HG03045 (cell line): ENCODE results near the gene RERE.

Source experiments
- ATAC-seq: cut with Tn5 transposase; IDR thresholded peaks from one replicate; pipeline ENCODE4 v1.9.1; 2021; ENCODE audit warnings: mild to moderate bottlenecking, moderate library complexity; ENCODE audit not compliant: unreplicated experiment

The RERE gene

GRCh38 chr1:8374812-8375211 is 442.6 kb downstream of the RERE start:
- no peak for ATAC-seq

- ATAC-seq = no peak
These were observed 443.1 kb downstream of the RERE start for GRCh38 chr1:8374356-8374755.

DNA sequence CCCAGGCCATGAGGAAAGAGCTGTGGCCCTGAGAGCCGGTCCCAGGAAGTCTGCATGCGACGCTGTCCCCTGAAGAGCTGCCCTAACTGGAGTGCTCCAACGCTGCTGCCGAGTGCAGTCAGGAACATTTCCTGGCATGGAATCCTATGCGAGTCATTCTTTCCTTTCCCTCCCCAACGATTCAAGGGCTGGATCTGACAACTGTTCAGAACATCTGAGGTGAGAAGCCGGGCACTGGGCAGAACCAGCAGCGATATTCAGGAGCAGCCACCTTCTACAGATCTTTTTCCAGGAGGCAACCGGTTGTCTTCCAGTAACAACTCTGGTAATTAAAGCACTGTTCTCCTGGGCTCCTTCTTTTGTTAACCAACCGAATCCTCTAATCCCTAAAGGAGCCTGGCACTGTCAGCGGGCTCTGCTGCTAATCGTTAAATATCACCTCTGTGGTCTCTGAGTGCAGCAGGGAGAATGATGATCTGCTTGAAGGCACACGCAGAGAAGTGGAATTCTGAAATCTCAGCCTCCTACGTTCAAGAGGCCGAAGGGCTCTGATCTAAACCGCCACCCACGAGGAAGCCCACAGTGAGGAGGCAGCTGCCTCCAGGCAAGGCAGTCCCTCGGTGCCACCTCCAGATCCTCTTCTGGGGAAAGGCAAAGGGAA is 443.7 kb downstream of the RERE start:
- no peak for ATAC-seq

- ATAC-seq = no peak
These were observed 444.3 kb downstream of the RERE start for GRCh38 chr1:8373125-8373524.

GRCh38 chr1:8371372-8371991 is 446.0 kb downstream of the RERE start:
- ATAC-seq = no peak

GRCh38 chr1:8370905-8371315 is 446.5 kb downstream of the RERE start:
- no peak for ATAC-seq

DNA sequence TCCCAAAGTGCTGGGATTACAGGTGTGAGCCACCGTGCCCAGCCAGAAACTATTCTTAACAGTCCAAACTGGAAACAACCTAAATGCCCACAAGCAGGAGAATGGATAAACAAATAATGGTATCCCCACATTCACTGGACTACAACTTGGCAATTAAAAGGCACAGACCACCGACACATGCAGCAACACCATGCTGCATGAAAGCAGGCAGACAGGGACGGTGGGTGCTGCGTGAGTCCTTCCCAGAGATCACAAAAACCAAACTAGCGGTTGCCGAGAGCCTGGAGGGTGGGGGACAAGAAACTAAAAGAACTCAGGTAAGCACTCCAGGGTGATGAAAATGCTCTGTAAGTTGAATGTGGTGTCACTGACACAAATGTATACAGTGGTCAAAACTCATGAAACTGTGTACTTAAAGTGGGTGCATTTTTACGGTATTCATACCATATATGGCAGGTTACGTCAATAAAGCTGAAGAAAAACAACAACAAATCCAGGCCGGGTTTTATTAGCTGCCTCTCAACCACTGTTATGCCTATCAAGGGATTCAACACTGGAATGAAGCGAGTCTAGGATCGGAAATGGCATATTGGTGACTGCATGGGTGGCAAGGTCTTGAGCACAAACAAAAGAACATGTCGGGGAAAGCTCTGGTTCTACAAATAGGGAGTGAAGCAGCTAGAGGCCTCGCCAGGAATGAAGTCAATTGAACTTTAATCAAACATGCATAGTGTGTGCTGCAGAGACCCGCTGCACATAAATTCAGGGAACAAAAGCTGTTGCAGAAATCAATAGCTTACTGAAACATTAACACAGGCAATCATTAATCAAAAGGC is 447.2 kb downstream of the RERE start:
- ATAC-seq = no peak

DNA sequence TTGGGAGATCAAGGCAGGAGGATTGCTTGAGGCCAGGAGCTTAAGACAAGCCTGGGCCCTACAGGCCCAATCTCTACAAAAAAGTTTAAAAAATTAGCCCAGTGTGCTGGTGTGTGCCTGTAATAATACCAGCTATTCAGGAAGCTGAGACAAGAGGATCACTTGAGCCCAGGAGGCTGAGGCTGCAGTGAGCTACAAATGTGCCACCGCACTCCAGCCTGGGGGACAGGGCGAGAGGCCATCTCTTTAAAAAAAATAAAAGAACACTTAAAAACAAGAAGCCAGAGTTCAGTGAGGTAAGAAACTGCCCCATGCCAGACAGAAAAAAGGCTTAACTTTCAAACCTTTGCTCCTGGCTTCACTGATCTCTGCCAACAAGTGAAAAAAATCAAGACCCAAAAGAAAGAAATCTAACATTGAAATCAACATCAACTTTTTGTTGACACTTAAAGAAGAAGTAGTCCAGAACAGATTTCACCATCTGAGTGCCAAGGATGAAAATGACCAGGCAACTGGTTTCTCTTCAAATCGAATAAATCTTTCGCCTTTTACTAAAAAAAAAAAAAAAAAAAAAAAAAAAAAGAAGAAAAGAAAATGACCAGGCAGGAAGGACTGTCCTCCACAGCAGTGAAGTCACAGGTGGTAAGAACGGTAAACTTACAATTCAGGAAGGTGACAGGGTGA is 448.3 kb downstream of the RERE start:
- ATAC-seq = no peak

GRCh38 chr1:8367571-8368194 is 449.8 kb downstream of the RERE start:
- ATAC-seq = no peak

DNA sequence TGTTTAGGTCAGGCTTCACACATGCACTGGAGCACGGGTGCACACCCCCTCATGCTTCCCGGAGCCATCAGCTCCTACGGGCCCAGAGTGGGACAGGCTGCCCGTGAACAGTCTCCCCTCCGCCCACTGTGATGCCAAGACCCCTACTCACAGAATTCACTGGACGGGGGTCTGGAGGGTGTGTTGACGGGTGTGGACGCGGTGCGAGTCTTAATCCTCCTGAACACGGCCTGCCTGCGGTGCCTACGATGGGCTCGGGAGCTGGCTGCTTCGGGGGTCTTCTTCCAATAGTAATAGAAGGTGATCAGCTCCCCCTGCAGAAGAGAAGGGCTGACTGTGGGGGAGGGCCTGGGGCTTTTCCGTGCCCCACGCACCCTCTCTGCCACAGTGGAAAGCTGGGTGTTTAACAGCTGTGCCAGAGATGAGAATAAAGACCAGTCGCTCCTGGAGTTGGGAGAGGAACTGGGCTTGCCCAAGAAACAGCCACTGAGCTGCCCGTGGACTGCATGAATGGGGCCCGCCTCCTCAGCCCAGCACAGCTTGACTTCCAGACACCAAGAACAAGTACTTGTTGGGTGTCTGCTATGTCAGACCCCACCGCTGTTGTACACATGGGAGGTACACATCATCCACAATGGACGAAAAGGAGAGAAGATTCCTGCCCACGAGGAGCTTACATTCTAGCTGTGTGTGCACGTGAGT is 451.6 kb downstream of the RERE start:
- ATAC-seq = no peak

- no peak for ATAC-seq
These were observed 452.7 kb downstream of the RERE start for GRCh38 chr1:8364528-8365442.

- no peak for ATAC-seq
These were observed 453.6 kb downstream of the RERE start for GRCh38 chr1:8363767-8364301.

- no peak for ATAC-seq
These were observed 454.2 kb downstream of the RERE start for GRCh38 chr1:8363186-8363766.

DNA sequence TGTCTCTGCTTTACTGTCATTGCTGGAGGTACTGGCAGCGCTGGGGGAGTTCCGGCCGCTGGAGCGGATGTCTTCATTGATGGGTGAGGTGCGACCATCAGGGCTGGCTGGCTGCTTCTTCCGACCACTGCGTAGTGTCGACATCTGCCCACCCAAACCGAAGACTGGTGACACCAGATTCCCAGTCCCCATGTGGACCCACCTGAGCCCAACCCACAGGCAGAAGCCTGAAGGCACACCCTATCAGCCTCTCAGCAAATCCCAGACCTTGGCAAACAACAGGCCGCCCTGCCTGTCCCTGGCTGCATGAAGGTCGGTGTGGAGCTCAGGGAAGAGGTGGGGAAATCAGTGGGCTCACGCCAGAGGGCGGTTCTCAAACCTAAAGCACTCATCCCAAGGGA is 454.7 kb downstream of the RERE start:
- ATAC-seq = no peak

- ATAC-seq = no peak
These were observed 456.1 kb downstream of the RERE start for GRCh38 chr1:8361198-8361849.

DNA sequence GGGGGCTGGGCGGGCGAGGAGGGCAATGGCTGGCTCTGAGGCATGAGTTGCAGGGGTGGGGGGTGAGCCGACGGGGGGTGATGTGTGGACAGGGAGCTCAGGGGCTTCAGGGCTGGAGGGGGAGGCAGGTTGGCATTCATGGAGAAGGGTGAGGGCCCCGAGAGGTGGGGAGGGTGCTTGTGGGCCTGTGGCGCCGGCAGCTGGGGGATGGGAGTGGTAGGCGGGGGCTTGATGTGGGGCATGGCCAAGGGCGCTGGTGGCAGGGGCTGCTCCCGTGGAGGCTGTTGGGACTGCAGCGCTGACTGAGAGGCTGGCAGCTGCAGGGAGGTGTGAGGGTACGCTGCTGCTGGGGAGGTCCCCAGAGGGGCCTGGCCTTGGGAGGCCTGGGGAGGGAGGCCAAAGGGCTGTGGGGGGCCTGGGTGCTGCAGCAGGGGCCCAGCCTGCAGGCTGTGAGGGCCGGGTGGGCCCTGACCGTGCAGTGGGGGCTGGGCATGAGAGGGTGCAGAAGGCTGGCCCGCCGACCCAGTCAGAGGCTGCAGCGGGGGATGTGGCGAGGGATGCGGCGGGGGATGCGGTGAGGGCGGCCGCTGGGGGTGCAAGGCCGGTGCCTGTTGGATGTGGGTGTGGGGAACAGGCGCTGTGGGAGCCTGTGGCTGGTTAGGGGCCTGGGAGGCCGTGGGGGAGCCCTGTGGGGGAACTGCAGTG is 456.8 kb downstream of the RERE start:
- no peak for ATAC-seq

- ATAC-seq = no peak
These were observed 457.6 kb downstream of the RERE start for GRCh38 chr1:8359617-8360481.
